ENCODE data around the gene ORC1.

The ORC1 gene

GRCh38 chr1:52345252-52345651 is 59.0 kb downstream of the ORC1 start:
- Histone ChIP-seq H3K27ac (no peak overlapping the region), H3K9me3 (no peaks in the 10 kb centered on the region), H3K36me3 (peaks cover 15 to 35% (median 21%) of the 10 kb centered on the region in 3 donors), H3K27me3 (no peaks in the 10 kb centered on the region), H3K4me1 (no peaks in the 10 kb centered on the region), H3K4me3 (no peak overlapping the region)
- intact Hi-C loops (cut with DNase I; ENCODE audit: low total_unique reads): no loop called here
- no peak for DNase-seq
- TF ChIP-seq CTCF (IDR thresholded peaks at IDR 0.05): no peak

- intact Hi-C loops (cut with DNase I; ENCODE audit: low total_unique reads): no loop called here
- peaks cover 23 to 39% (median 30%) of the 10 kb centered on the region in 3 donors for H3K36me3 ChIP-seq
- no peaks in the 10 kb centered on the region for H3K4me1 ChIP-seq
- H3K4me3 ChIP-seq: no peak overlapping the region
- no peaks in the 10 kb centered on the region for H3K9me3 ChIP-seq
- TF ChIP-seq CTCF (IDR thresholded peaks at IDR 0.05): no peak
- no peak for DNase-seq
- no peak overlapping the region for H3K27ac ChIP-seq
- no peaks in the 10 kb centered on the region for H3K27me3 ChIP-seq
Observed at GRCh38 chr1:52343979-52344378, 60.2 kb downstream of the ORC1 start.

DNA sequence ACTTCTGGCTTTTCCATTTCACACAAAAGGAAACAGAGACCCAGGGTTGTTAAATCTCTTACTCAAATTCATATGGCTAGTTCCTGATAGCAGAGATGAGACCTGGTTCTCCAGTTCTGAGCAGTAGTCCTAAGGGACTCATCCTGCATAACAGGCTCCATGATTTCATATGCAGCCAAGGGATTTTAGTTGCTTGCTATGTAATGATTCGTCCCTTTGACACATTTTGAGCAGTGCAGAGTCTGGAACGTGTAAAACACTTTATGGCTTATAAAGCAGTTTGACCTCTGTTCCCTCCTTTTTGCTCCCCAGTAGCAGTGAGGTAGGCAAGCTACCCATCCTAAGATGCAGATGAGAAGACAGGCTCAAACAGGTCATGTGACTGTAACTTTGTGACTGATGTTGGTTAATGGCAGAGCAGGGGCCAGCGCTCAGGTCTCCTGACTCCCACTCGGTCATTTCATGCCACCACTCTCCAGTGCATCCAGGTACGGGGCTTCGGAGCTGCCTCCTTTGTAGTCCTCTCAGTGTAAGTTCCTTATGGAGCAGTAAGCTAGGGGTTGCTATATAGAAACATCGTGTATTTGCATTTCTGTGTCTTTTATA is 62.5 kb downstream of the ORC1 start:
- H3K9me3 ChIP-seq: no peaks in the 10 kb centered on the region
- no peak for DNase-seq
- H3K4me3 ChIP-seq: no peak overlapping the region
- H3K27ac ChIP-seq: no peak overlapping the region
- TF ChIP-seq CTCF (IDR thresholded peaks at IDR 0.05): no peak
- intact Hi-C loops (cut with DNase I; ENCODE audit: low total_unique reads): no loop called here
- no peaks in the 10 kb centered on the region for H3K4me1 ChIP-seq
- no peaks in the 10 kb centered on the region for H3K27me3 ChIP-seq
- H3K36me3 ChIP-seq: peaks cover 25 to 58% (median 40%) of the 10 kb centered on the region in 3 donors

- no peak for TF ChIP-seq CTCF (IDR thresholded peaks at IDR 0.05)
Observed at GRCh38 chr1:52337439-52337838, 66.8 kb downstream of the ORC1 start.

DNA sequence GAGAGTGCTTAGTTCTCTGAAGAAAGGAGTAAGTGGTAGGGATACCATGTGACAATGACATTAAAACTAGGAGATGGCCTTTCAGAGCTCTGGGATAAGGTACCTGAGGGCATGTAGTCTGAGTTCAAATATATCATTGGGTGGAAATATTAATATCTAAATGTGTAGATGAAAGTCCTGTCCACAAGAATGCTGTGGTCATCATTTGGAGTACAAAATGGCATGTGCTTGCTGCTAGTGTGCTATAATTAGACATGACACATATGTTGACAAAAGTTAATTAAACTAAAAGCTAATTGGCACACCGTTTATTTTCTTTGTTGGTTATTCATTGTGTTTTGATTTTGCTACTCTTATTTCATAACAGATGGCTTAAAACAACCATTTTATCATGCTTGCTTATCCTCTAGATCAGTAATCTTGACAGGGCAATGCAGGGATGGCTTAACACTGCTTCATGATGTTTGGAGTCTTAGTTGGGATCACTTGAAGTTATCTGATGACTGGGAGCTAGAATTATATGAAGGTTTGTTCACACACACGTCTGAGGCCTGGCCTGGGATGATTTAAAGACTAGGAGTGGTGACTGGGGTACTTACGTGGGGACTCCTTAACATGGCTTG is 69.2 kb downstream of the ORC1 start:
- intact Hi-C loops (cut with DNase I; ENCODE audit: low total_unique reads): loop anchor here (5.0 kb wide), 1 partner anchor 1203 kb away; no protein-coding TSS in a partner anchor
- no peak for TF ChIP-seq CTCF (IDR thresholded peaks at IDR 0.05)
- H3K36me3 ChIP-seq: peaks cover 13 to 60% (median 51%) of the 10 kb centered on the region in 3 donors

More at GRCh38 chr1:52337439-52337838, 66.8 kb downstream of the ORC1 start:
- H3K27me3 ChIP-seq: no peaks in the 10 kb centered on the region
- DNase-seq: no peak
- H3K4me1 ChIP-seq: no peaks in the 10 kb centered on the region
- no peaks in the 10 kb centered on the region for H3K9me3 ChIP-seq
- H3K27ac ChIP-seq: no peak overlapping the region
- intact Hi-C loops (cut with DNase I; ENCODE audit: low total_unique reads): loop anchor here (5.0 kb wide), 1 partner anchor 1205 kb away; no protein-coding TSS in a partner anchor
- no peak overlapping the region for H3K4me3 ChIP-seq
- H3K36me3 ChIP-seq: peaks cover 17 to 64% (median 56%) of the 10 kb centered on the region in 3 donors

More for the DNA sequence above, 69.2 kb downstream of the ORC1 start:
- DNase-seq: no peak
- no peaks in the 10 kb centered on the region for H3K27me3 ChIP-seq
- H3K27ac ChIP-seq: no peak overlapping the region
- H3K9me3 ChIP-seq: no peaks in the 10 kb centered on the region
- H3K4me1 ChIP-seq: no peaks in the 10 kb centered on the region
- H3K4me3 ChIP-seq: no peak overlapping the region

All from tibial artery (tissue), 4 donors.